GM21737 (cell line): ENCODE results near the gene SAMD10.
"Not testable (repeated sequence)": the region's sequence is repeated elsewhere in the genome, so short reads cannot be mapped to it uniquely, and the experiment has no call there.

ENCODE experiments used
- ATAC-seq: cut with Tn5 transposase; IDR thresholded peaks from one replicate; pipeline ENCODE4 v1.9.1; 2021; ENCODE audit warnings: mild to moderate bottlenecking, moderate library complexity; ENCODE audit not compliant: unreplicated experiment

SAMD10 gene

DNA sequence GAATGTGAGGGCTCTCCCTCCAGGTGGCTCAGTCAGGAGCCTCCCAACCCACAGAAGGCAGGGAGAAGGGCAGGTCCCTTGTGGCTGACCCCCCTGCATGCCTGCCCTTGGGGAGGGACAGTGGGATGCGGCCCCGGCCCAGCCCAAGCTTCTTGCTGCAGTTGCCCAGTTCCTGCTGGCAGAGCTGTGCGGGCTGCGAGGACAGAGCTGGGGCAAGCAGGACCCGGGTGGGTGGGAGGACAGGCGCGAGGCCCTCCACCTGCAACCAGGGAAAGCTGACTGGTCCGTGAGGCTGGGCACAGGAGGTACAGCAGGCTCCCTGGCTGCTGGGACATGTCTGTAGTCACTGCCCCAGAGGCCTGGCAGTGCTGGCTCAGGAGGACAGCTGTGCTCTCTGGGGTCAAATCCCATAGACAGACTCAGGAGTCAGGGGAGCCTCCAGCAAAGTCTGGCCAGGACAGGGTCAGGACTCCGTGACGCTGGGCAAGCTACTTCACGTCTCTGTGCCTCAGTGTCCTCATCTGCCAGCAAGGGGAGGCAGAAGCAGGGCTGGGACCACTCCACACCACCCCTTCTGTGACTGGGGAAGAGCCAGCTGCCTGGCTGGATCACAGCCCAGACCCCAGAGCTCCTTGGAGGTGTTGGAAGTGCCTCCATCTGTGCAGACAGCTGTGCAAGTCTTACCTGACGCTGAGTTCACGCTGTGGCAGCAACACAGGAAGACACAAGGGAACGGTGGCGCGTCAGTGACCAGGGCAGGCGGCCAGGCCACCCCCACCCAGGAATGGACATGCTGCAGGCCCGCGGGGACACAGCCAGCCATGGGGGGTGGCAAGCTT is 36.3 kb downstream of the SAMD10 start:
- ATAC-seq: no peak

DNA sequence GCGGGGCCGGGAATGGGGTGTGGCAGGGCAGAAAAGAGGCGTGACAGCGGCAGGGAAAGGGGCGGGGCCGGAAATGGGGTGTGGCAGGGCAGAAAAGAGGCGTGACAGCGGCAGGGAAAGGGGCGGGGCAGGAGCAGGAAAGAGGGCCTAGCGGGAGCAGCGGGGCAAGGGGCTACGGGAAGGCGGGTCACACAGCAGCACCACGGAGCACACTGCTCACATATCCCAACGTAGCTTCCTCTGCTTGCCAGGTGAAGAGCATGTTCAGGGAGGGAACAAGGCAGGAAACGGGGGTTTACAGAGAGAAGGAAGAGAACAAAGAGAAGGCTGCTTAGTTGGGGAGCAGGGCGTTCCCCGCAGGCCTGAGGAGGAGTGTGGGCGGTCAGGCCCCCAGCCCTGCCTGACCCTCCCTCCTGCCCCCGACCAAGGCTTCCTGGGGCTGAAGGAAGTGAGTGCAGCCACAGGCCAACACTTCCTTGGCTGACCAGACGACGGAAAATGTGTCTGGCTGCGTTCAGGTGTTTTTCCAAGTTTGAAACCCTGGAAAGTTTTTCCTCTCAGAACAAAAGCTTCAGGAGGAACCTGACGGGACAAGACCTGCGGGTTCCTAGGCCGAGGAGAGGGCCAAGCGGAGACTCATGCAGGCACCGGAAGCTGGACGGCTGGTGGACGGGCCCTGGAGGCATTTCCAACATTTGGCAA is 37.0 kb downstream of the SAMD10 start:
- no peak for ATAC-seq

DNA sequence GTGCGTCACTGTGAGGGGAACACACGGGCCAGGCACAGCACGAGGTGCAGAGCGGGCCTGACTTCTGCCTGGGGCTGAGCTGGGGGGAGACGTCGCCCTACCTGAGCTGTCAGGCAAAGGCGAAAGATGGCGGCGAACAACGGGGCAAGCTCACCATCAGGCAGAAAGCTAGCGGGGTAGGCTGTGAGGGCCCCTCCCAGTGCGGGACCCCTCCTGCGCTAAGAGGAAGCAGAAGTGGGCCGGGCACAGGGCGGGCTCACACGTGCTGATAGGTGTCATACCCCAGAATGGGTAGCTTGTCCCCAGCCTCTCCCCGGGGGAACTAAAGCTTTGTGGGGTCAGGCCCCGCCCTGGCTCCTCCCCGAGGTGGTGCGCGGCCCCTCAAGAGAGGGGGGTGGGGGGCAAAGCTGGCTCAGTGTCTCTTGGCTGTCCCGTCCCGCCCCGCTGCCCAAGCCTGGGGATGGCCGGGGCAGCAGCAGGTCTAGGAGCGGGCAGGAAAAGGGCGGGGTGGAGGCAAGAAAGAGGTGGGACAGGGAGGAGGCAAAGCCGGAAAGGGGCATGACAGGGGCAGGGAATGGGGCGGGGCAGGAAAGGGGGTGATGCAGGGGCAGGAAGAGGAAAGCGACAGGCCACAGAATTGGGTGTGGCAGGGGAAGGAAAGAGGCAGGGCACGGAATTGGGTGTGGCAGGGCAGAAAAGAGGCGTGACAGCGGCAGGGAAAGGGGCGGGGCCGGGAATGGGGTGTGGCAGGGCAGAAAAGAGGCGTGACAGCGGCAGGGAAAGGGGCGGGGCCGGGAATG is 38.0 kb downstream of the SAMD10 start:
- peak; percentile 48 for ATAC-seq

DNA sequence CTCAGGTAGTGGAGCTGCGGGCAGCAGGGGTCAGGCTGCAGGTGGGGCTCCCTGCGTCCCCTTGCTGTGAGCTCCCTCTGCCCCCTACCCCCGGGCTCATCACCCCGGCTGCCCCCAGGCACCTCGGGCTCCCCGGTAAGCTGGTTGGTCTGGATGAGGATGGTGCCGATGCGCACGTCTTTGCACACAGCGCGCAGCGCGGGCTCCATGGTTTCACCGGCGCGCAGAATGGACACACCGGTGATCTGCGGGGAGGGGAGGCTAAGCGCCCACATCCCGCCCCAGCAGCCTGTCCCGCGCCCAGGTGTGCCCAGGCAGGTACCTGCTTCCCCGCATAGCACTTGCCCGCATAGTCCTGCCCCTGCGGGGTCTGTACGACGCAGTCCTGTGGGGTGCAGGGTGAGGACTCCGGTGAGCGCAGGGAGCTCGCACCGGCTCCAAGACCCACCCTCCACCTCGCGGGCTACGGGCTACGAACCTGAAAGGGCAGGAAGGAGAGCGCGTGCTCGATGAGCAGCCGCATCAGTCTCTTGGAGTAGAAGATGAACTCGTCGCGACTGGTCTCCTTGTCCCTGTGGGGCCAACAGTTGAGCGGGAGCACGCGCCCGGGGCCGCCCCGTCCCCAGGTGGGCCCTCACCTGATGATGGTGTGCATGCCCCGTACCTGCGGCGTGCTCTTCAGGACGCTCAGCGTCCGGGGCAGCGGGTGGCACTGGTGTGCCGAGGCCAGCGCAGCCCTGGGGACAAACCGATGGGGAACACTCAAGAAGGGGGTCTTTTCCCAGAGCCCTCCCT is 38.8 kb downstream of the SAMD10 start:
- no peak for ATAC-seq

DNA sequence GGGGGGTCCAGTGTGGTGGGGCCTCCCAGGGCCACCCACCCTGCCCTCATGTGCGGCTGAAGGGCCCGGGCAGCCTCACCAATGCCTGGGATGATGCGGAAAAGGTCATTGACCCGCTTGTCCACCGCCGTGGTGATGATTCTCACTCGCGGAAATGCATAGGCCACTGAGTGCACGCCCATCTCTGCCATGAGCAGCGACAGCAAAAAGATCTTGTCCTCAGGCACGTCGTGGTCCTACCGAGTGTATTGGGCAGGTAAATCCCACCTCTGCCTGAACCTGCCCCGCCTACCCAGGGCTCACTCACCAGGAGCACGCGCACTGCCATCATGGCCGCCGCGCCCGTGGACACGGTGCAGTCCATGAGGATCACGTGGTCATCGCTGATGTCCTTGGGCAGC is 39.4 kb downstream of the SAMD10 start:
- ATAC-seq: no peak

DNA sequence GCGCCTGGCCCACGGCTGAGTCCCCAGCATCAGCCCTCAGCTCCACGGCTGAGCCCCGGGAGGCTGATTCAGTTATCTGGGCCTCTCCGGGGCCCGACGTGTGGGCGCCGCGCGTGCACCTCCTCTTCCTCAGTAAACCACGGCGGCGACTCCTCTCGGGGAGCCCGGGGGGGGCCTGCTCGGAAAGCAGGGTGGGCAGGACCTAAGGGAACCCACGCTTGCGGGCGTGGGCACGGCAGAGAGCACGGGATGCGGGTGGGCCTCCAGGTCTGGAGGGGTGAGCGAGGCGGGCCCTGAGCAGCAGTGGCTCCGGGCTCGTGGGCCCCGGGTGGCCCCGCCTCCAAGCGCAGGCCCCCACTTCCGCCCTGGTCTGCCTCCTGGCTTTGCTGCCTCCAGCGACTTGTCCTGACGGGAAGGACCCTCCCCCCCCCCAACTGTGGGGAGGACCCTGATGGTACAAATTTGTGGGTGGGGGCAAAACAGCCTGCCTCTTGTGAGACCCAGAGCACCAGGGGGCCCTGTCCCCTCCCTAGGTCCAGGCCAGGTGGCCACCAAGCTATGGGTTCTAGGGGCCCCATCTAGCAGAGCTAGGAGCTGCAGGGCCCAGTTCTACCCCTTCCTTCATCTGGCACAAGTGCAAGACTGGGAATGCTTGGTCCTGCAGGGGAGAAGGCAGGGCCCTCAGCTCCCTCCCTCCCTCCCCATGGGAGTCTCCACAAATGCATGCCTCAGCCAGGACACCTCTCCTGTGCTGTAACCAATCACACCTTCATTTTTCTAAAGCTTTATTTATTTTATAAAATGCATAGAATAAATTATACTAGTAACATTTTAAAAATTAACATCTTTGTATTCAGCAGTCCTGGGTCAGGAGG is 40.1 kb downstream of the SAMD10 start:
- ATAC-seq: no peak

DNA sequence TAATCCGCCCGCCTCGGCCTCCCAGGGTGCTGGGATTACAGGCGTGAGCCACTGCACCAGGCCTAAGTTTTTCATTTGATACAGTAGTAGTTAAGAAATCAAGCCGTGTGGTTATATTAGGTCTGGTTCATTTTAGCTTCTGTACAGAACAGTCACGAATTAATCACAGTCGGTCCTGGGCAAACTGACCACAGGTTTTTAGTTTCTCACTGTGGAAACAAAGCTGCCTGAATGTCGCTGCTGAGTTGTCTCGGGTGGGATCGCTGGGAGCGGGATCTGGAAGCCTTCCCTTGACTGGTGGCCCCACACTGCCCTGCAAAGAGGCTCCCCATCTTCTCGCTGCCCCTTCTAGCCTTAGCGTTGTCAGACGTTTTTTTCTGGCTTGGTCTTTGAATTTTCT is 41.8 kb downstream of the SAMD10 start:
- no peak for ATAC-seq

DNA sequence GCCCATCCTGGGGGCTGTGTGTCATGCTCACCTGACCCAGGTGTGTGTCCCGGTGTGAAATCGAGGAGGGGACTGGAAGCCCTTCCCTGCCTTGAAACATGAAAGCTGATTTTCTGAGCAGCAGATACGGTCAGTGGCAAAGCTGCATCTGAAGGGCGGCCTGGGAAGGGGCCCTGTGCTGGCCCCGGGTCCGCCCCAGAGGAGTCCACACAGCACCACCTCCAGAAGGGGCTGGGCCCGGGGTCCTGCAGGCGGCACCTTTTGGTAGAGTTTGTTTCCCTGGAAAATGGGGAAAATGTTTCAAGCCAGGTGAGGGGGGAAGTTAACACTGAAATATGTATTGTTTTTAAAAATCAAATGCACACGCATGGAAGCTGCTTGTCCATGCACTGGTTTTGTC is 44.0 kb downstream of the SAMD10 start:
- no peak for ATAC-seq

DNA sequence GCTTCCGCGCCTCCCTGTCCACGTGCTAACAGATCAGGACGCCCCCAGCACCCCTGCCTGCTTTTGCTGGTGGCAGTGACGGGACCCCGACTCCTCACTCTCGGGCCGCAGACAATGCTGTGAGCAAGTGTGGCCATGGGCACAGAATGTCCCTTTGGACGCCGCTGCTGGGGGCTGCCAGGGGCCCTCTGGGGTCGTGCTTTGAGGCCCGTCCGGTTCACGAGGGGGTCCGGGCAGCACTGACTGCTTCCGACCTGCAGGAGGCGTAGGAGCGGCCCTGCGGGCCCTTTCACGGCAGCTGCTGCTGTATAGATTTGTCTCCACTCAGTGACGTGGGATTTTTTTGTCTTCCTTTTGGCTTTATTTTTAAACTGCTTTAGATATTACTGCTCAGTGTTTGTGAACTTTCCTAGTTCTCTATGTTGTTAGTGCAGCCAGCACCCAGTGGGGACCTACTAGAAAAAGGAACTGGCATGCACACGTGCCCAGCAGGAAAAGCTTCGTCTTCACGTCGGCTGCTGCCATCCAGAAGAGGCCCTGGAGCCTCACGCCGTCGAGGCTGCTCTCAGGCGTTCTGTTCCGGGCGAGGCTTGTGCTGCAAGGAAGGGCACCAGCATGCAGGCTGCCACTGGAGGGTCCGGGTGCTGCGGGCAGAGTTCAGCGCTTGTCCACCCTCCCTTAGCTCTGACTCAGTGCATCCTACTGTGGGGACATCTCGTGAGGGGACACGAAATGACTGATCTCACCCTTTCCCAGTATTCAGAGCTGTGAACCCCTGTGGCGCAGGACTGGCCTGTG is 45.0 kb downstream of the SAMD10 start:
- ATAC-seq: no peak

DNA sequence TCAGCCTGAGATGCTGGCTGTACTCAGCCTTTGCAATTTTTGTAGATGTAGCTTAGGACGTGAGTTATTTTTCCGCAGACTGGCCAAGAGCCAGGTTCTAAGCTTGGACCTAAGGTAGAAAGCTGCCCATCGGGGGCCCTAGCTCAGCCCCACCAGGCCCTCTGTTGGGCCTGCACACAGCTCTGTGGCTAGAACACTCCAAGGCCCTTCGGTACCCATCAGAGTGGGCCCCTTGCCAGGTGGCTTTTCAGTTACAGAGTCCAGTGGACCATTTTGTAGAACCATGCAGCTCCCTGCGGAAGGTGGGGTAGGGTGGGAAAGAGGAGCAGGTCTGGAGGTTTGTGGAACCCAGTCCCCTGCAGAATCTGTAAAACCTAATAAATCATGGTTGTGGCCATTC is 45.8 kb downstream of the SAMD10 start:
- ATAC-seq: no peak

DNA sequence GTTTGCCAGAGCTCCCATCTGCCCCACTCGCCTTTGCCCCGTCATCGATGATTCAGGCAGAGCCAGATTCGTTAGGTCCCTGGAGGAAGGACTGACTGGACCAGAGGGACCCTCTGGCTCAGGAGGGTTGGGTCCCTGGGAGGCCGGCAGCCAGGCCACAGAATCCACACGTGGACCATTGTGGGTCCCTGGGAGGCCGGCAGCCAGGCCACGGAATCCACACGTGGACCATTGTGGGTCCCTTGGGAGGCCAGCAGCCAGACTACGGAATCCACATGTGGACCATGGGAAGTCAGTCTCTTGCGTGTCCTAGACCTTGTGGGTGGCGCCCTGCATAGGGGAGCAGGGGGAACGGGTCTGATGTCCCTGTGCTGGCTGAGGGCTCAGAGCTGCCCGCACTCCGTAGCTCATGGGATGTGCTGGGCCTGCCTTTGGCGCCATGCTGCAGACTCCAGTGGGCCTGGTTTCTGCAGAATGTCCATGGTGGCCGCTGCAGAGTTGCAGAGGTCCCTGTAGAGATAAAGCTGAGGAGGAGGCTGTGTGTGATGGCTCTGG is 46.8 kb downstream of the SAMD10 start:
- no peak for ATAC-seq

DNA sequence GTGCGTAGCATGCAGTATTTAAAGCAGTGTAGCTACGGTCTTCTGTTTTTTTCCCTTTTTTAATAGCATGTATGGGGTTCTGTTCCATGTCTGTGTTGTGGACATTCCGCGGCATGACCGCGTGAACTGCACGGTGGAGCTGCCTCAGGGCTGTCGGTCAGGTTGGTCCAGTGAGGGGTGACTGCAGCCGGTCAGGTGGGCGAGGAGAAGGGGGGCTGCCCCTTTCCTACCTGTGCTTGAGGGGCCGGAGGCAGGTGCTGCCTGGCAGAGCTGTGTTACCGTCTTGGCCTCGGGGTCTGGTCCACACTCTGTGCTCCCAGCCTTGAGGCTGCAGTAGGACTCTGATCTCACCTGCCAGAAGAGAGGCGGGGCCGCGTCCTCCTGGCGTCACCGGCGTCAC is 47.7 kb downstream of the SAMD10 start:
- no peak for ATAC-seq

DNA sequence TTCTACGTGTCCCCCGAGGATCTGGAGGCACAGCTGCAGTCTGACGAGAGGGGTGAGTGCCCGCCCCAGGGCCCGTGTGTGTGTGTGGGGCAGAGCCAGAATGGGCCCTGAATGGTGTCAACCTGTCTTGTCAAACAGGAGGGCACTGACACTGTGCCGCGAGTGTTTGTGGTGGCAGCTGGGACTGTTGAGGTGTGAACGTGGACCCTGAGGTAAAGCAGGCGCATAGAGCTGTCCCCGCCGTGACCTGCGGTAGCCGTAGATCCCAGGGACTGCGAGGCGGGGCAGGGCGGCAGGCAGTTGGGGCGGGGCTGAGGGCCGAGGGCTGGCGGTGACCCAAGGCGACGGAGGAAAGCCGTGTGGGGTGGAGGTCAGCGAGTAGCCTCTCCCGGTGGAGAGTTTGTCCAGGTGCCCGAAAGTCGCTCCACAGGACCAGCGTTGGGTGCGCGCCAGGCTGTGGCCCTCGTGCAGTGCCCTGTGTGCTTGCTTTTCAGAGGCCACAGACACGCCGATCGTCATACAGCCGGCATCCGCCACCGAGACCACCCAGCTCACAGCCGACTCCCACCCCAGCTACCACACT is 48.4 kb downstream of the SAMD10 start:
- no peak for ATAC-seq

DNA sequence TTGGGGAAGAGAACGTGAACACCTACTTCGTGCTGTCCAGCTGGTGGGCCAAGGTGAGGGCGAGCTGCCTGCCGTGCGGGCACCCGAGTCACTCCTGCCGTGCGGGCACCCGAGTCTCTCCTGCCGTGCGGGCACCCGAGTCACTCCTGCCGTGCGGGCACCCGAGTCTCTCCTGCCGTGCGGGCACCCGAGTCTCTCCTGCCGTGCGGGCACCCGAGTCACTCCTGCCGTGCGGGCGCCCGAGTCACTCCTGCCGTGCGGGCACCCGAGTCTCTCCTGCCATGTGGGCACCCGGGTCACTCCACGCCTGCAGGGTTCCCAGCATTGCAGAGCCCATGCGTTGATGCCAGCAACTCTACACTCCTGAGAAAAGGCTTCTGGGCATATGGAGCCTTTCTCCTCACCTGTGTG is 50.0 kb downstream of the SAMD10 start:
- ATAC-seq: not testable (repeated sequence)

DNA sequence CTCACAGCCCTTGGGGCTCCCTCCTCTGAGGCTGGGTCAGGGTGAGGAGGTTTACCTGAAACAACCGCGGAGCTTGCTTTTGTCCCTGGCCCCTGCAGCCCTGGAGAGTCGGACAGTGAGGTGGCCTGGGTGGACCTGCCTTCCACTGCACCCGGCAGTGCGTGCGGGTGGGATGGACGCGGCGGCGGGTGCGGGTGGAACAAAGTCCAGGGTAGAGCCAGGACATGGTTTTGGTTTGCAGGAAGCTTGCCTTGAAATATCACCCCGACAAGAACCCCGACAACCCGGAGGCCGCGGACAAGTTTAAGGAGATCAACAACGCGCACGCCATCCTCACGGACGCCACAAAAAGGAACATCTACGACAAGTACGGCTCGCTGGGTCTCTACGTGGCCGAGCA is 50.4 kb downstream of the SAMD10 start:
- no peak for ATAC-seq

DNA sequence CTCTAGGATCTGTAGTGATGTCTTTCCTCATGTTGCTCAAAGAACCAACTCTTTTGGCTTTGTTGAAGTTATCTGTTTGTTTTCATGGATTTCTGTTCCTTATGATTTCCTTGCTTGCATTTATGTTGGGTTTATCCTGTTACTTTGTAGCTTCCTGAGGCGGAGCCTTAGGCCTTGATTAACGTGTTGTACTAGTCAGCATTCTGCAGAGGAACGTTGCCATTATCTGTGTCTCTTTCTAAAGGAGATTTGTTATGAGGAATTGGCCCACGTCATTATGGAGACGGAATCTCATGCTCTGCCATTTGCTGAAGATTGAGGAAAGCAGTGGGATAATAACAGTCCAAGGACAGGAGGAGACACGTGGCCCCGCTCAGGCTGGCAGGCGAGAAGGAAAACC is 53.1 kb downstream of the SAMD10 start:
- ATAC-seq: no peak

DNA sequence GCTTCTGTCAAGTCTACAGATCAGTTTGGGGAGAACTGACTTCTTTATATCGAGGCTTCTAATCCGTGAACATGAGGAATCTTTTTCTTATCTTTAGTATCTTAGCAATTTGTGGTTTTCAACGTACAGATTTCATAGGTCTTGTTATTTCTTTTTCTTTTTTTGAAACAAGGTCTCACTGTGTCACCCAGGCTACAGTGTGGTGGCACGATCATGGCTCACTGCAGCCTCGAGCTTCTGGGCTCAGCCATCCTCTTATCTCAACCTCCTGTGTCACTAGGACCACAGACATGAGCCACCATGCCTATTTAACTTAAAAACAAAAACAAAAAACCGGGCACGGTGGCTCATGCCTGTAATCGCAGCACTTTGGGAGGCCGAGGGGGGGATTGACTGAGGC is 55.2 kb downstream of the SAMD10 start:
- no peak for ATAC-seq
